HepG2 (cell line): ENCODE measurements around the gene FAM222A. TPM values are rescaled to one million over a fixed set of nuclear protein-coding genes. Genes with fewer than 3 reads are reported as not detected.

Experiments
- ATAD3A ChIP-seq: sonication (generic); formaldehyde crosslinking; IDR thresholded peaks from 2 replicates; pipeline ENCODE4 v1.4.0; 2020; ENCODE audit warnings: missing genetic modification reagents
- GMEB1 ChIP-seq: sonication (generic); formaldehyde crosslinking; IDR thresholded peaks from 2 replicates; pipeline ENCODE4 v1.5.1; 2020; ENCODE audit warnings: missing genetic modification reagents, mild to moderate bottlenecking, borderline replicate concordance
- GPN1 ChIP-seq: sonication (generic); formaldehyde crosslinking; IDR thresholded peaks from 2 replicates; pipeline ENCODE4 v1.5.1; 2020; ENCODE audit warnings: missing genetic modification reagents, borderline replicate concordance
- KMT2A ChIP-seq: sonication (generic); formaldehyde crosslinking; IDR thresholded peaks from 2 replicates; pipeline ENCODE4 v1.4.0; 2020; ENCODE audit warnings: missing genetic modification reagents
- MAX ChIP-seq: IDR thresholded peaks from 2 replicates; pipeline ENCODE4 v1.6.1; 2012; ENCODE audit warnings: inconsistent platforms
- NFKB2 ChIP-seq: sonication (generic); formaldehyde crosslinking; IDR thresholded peaks from 2 replicates; pipeline ENCODE4 v1.4.0; 2020; ENCODE audit warnings: missing genetic modification reagents, borderline replicate concordance
- NR2F6 ChIP-seq, 2 experiments: IDR thresholded peaks; 2 replicates each; pipeline ENCODE4 v1.6.1; 2016; ENCODE audit warnings: antibody characterized with exemption in 1 of 2, mild to moderate bottlenecking in 1 of 2
- SRSF4 ChIP-seq: fragments of 200-400 bp; formaldehyde crosslinking; IDR thresholded peaks from one replicate; pipeline ENCODE4 v1.6.1; 2018; ENCODE audit warnings: mild to moderate bottlenecking, low read depth, low read length, moderate library complexity; ENCODE audit not compliant: poor library complexity, severe bottlenecking
- TEAD3 ChIP-seq: optimal IDR thresholded peaks from 2 replicates; pipeline ENCODE3; 2016; ENCODE audit warnings: borderline replicate concordance
- ZBTB21 ChIP-seq: sonication (generic); formaldehyde crosslinking; IDR thresholded peaks from 2 replicates; pipeline ENCODE4 v1.4.0; 2020; ENCODE audit warnings: missing genetic modification reagents
- ZNF333 ChIP-seq: sonication (generic); formaldehyde crosslinking; IDR thresholded peaks from 2 replicates; pipeline ENCODE4 v1.4.0; 2020; ENCODE audit warnings: mild to moderate bottlenecking, missing genetic modification reagents, borderline replicate concordance
- ZNF747 ChIP-seq: sonication (generic); formaldehyde crosslinking; IDR thresholded peaks from 2 replicates; pipeline ENCODE4 v1.8.1; 2023; ENCODE audit warnings: missing genetic modification reagents, mild to moderate bottlenecking, borderline replicate concordance
- ZNF768 ChIP-seq: sonication (generic); formaldehyde crosslinking; IDR thresholded peaks from 2 replicates; pipeline ENCODE4 v1.4.0; 2020; ENCODE audit warnings: missing genetic modification reagents
- ZNF891 ChIP-seq: sonication (generic); formaldehyde crosslinking; IDR thresholded peaks from 2 replicates; pipeline ENCODE4 v1.5.0; 2020; ENCODE audit warnings: mild to moderate bottlenecking, missing genetic modification reagents
- polyA plus RNA-seq, 8 experiments: library from polyadenylated mRNA; depleted of rRNA in 3 of 8; stranded (reverse) in 7 of 8; unstranded in 1 of 8; fragments of >200 nt; fragmentation: Illumina TruSeq in 4 of 8; extraction: Trizol in 4 of 8; gene quantifications; 2 replicates each; pipeline versions ENCODE4 v1.2.1 to v1.2.3, GENCODE V29; 2011 to 2016; ENCODE audit warnings: low read depth in 4 of 8, missing spikeins in 1 of 8, mixed read lengths in 1 of 8; ENCODE audit not compliant: insufficient read depth in 1 of 8
- total RNA-seq, 5 experiments: library from RNA; depleted of rRNA; stranded (reverse); fragments of >200 nt; fragmentation: Illumina TruSeq; extraction: Trizol; gene quantifications; 2 replicates each; pipeline ENCODE4 v1.2.3, GENCODE V29; 2016; ENCODE audit warnings: low read depth in 1 of 5
- TF ChIP-seq, protein P1 (sequence below): sonication (generic); formaldehyde crosslinking; IDR thresholded peaks from 2 replicates; pipeline ENCODE4 v1.5.0; 2020; ENCODE audit warnings: mild to moderate bottlenecking, missing genetic modification reagents, borderline replicate concordance
- TF ChIP-seq, protein P2 (sequence below): sonication (generic); formaldehyde crosslinking; IDR thresholded peaks from 2 replicates; pipeline ENCODE4 v1.4.0; 2020; ENCODE audit warnings: low read depth, missing genetic modification reagents

Gene FAM222A
- total and polyA plus RNA-seq, 2 of the 13 experiments (the other 11 are each of a cell fraction or from before 2014, with no cell fraction given), result 2.7 to 9.6 TPM

DNA sequence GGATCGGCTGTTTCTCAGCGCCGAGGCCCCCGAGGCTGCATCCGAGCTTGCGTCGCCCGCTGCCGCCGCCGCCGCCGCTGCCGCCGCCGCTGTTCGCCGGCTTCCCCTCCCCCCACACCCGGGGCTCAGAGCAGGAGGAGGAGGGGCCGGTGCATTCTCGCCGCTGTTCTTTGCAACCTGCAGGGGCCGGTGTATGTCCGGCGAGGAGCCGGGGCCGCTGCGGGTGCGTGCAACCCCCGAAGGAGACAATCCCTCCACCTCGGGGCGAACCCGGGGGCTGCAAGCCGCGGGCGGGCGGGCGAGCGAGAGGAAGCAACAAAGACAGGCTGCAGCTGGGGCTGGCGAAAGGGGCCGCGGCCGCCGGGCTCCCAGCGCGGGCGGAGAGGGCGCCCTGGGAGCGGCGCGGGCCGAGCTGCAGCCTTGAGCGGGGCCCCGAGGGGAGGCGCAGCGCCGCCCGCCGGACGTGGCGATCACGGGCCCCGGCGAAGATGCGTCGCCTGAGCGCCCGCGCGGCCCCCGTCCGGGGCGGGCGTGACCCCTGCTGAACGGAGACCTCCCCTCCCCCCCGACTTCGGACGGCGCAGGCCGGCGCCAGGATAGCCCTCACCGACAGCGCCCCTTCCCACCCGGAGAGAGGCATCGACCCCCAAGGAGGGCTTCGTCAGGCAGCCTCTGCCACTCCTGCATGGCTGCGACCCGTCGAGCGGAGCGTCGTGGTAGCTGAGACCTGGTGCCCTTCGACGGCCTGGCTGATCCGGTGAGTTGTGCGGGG is 702 bp downstream of the FAM222A start (continued):
- TF ChIP-seq, protein P1, sequence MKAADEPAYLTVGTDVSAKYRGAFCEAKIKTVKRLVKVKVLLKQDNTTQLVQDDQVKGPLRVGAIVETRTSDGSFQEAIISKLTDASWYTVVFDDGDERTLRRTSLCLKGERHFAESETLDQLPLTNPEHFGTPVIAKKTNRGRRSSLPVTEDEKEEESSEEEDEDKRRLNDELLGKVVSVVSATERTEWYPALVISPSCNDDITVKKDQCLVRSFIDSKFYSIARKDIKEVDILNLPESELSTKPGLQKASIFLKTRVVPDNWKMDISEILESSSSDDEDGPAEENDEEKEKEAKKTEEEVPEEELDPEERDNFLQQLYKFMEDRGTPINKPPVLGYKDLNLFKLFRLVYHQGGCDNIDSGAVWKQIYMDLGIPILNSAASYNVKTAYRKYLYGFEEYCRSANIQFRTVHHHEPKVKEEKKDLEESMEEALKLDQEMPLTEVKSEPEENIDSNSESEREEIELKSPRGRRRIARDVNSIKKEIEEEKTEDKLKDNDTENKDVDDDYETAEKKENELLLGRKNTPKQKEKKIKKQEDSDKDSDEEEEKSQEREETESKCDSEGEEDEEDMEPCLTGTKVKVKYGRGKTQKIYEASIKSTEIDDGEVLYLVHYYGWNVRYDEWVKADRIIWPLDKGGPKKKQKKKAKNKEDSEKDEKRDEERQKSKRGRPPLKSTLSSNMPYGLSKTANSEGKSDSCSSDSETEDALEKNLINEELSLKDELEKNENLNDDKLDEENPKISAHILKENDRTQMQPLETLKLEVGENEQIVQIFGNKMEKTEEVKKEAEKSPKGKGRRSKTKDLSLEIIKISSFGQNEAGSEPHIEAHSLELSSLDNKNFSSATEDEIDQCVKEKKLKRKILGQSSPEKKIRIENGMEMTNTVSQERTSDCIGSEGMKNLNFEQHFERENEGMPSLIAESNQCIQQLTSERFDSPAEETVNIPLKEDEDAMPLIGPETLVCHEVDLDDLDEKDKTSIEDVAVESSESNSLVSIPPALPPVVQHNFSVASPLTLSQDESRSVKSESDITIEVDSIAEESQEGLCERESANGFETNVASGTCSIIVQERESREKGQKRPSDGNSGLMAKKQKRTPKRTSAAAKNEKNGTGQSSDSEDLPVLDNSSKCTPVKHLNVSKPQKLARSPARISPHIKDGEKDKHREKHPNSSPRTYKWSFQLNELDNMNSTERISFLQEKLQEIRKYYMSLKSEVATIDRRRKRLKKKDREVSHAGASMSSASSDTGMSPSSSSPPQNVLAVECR (CRISPR knock-in tag), result peak; percentile 53; the same call in 1 of the 2 replicates
- TF ChIP-seq SRSF4 (no peak), NFKB2 (peak; percentile 56; the same call in 1 of the 2 replicates), MAX (peak; percentile 46), GPN1 (CRISPR knock-in tag) (no peak), NR2F6 (IDR thresholded peaks at IDR 0.05) (no peak), NR2F6 (CRISPR knock-in tag; IDR thresholded peaks at IDR 0.05) (no peak), KMT2A (CRISPR knock-in tag) (no peak), ZNF891 (no peak), ZBTB21 (CRISPR knock-in tag) (no peak), ZNF768 (CRISPR knock-in tag) (peak; percentile 21; the same call in 1 of the 2 replicates), TEAD3 (no peak), ATAD3A (no peak), GMEB1 (CRISPR knock-in tag) (no peak), ZNF333 (CRISPR knock-in tag) (no peak), ZNF747 (CRISPR knock-in tag) (no peak)
- TF ChIP-seq, protein P2, sequence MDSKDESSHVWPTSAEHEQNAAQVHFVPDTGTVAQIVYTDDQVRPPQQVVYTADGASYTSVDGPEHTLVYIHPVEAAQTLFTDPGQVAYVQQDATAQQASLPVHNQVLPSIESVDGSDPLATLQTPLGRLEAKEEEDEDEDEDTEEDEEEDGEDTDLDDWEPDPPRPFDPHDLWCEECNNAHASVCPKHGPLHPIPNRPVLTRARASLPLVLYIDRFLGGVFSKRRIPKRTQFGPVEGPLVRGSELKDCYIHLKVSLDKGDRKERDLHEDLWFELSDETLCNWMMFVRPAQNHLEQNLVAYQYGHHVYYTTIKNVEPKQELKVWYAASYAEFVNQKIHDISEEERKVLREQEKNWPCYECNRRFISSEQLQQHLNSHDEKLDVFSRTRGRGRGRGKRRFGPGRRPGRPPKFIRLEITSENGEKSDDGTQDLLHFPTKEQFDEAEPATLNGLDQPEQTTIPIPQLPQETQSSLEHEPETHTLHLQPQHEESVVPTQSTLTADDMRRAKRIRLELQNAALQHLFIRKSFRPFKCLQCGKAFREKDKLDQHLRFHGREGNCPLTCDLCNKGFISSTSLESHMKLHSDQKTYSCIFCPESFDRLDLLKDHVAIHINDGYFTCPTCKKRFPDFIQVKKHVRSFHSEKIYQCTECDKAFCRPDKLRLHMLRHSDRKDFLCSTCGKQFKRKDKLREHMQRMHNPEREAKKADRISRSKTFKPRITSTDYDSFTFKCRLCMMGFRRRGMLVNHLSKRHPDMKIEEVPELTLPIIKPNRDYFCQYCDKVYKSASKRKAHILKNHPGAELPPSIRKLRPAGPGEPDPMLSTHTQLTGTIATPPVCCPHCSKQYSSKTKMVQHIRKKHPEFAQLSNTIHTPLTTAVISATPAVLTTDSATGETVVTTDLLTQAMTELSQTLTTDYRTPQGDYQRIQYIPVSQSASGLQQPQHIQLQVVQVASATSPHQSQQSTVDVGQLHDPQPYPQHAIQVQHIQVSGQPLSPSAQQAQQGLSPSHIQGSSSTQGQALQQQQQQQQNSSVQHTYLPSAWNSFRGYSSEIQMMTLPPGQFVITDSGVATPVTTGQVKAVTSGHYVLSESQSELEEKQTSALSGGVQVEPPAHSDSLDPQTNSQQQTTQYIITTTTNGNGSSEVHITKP (CRISPR knock-in tag), result no peak
